Activated CD4-positive, alpha-beta T cell treated with anti-CD3 and anti-CD28 coated beads, Interleukin-10, Interleukin-2, amounts not matched to agents 100 ng/mL and 50 ng/mL, durations not matched to agents 16 hours and 8 hours (primary cell): ENCODE measurements around the gene MYZAP.

ENCODE experiments used
- DNase-seq: peaks from one replicate; pipeline ENCODE4 v3.0.0-alpha.2; 2020

Gene MYZAP

GRCh38 chr15:57563416-57563815, 28.3 kb upstream of the MYZAP start:
- DNase-seq: peak; percentile 22

- peak; percentile 28 for DNase-seq
These were observed 26.4 kb upstream of the MYZAP start for GRCh38 chr15:57565311-57565710.

GRCh38 chr15:57566834-57567233, 24.9 kb upstream of the MYZAP start:
- no peak for DNase-seq

GRCh38 chr15:57567891-57568290, 23.8 kb upstream of the MYZAP start:
- no peak for DNase-seq

GRCh38 chr15:57568299-57568698, 23.4 kb upstream of the MYZAP start:
- DNase-seq: no peak

GRCh38 chr15:57570340-57570739, 21.4 kb upstream of the MYZAP start:
- DNase-seq: no peak

GRCh38 chr15:57570994-57571393, 20.7 kb upstream of the MYZAP start:
- no peak for DNase-seq

GRCh38 chr15:57571725-57572124, 20.0 kb upstream of the MYZAP start:
- no peak for DNase-seq

GRCh38 chr15:57572468-57572867, 19.2 kb upstream of the MYZAP start:
- DNase-seq: no peak

GRCh38 chr15:57573151-57573550, 18.6 kb upstream of the MYZAP start:
- no peak for DNase-seq

- no peak for DNase-seq
These were observed 16.3 kb upstream of the MYZAP start for GRCh38 chr15:57575363-57575762.

GRCh38 chr15:57578288-57578900, 13.3 kb upstream of the MYZAP start:
- no peak for DNase-seq

- DNase-seq: no peak
These were observed 11.3 kb upstream of the MYZAP start for GRCh38 chr15:57580428-57580827.

- DNase-seq: no peak
These were observed 10.8 kb upstream of the MYZAP start for GRCh38 chr15:57580866-57581265.

- DNase-seq: no peak
These were observed 9.6 kb upstream of the MYZAP start for GRCh38 chr15:57582090-57582489.

- DNase-seq: no peak
These were observed 8.4 kb upstream of the MYZAP start for GRCh38 chr15:57583282-57583681.

- no peak for DNase-seq
These were observed 8.0 kb upstream of the MYZAP start for GRCh38 chr15:57583720-57584119.

GRCh38 chr15:57586661-57587424, 4.9 kb upstream of the MYZAP start:
- peak; percentile 36 for DNase-seq

- no peak for DNase-seq
These were observed 2.4 kb upstream of the MYZAP start for GRCh38 chr15:57589281-57589680.

- no peak for DNase-seq
These were observed 1.9 kb upstream of the MYZAP start for GRCh38 chr15:57589754-57590153.

- no peak for DNase-seq
These were observed 375 bp upstream of the MYZAP start for GRCh38 chr15:57591237-57591821.

- no peak for DNase-seq
These were observed 722 bp downstream of the MYZAP start for GRCh38 chr15:57592426-57592825.

GRCh38 chr15:57592836-57593420, 1.2 kb downstream of the MYZAP start:
- no peak for DNase-seq

GRCh38 chr15:57594479-57594878, 2.8 kb downstream of the MYZAP start:
- no peak for DNase-seq
